H1 (cell line): Measurements from ENCODE around the gene HRH2. TPM values are rescaled to one million over a fixed set of nuclear protein-coding genes. Genes with fewer than 3 reads are reported as not detected.

Experiments used
- CHD1 ChIP-seq: IDR thresholded peaks from 2 replicates; pipeline ENCODE4 v1.6.1; 2012; ENCODE audit warnings: low read depth, low read length, improper control_type of control experiment
- CREB1 ChIP-seq: IDR thresholded peaks from 2 replicates; pipeline ENCODE4 v1.6.1; 2012; ENCODE audit warnings: inconsistent platforms
- JUND ChIP-seq: IDR thresholded peaks from 2 replicates; pipeline ENCODE4 v1.6.1; 2011; ENCODE audit warnings: mild to moderate bottlenecking, improper control_type of control experiment, low read length
- KDM1A ChIP-seq: fragments of 200-600, 300-600 bp; sonication (generic); IDR thresholded peaks from 2 replicates; pipeline ENCODE4 v1.7.1; 2016; ENCODE audit warnings: mild to moderate bottlenecking, low read length, borderline replicate concordance
- POLR2A ChIP-seq, 2 experiments: IDR thresholded peaks; 1 replicate in 1 of 2; 2 replicates in 1 of 2; pipeline ENCODE4 v1.6.1; 2011; ENCODE audit warnings: low read depth in 2 of 2, low read length in 2 of 2, mild to moderate bottlenecking in 2 of 2; ENCODE audit errors: control extremely low read depth in 1 of 2
- RXRA ChIP-seq: IDR thresholded peaks from 2 replicates; pipeline ENCODE4 v1.6.1; 2011; ENCODE audit warnings: low read depth, mild to moderate bottlenecking, low read length, moderate library complexity; ENCODE audit not compliant: insufficient read depth
- SIN3A ChIP-seq, 2 experiments: IDR thresholded peaks in 1 of 2; conservative IDR thresholded peaks in 1 of 2; 2 replicates each; pipeline ENCODE4 v1.6.1; 2011 to 2012; ENCODE audit warnings: low read length in 2 of 2, improper control_type of control experiment in 1 of 2, low read depth in 1 of 2, mild to moderate bottlenecking in 1 of 2
- ZNF274 ChIP-seq: IDR thresholded peaks from 2 replicates; pipeline ENCODE4 v1.7.0; 2012; ENCODE audit warnings: low read length, borderline replicate concordance; ENCODE audit errors: extremely low read depth
- polyA plus RNA-seq, 7 experiments: library from polyadenylated mRNA; depleted of rRNA in 3 of 7; stranded (reverse) in 5 of 7; unstranded in 2 of 7; fragments of >200 nt in 5 of 7; fragments of 200-250 nt in 2 of 7; gene quantifications; 1 replicate in 5 of 7; 2 replicates in 1 of 7; 4 replicates in 1 of 7; pipeline versions ENCODE4 v1.2.1 to v1.2.3, GENCODE V29; 2011 to 2013; ENCODE audit warnings: missing spikeins in 2 of 7, mixed read lengths in 2 of 7
- total RNA-seq: library from RNA; stranded (reverse); fragmentation: NEBNext Ultra II Directional; extraction: Animal tissue kit (Norgen Biotek cat#: 25700); gene quantifications from 2 replicates; pipeline ENCODE4 v1.2.1, GENCODE V29; 2021
- TF ChIP-seq, protein P1 (sequence below): fragments of 300-600 bp; sonication (generic); IDR thresholded peaks from 2 replicates; pipeline ENCODE4 v1.7.1; 2012; ENCODE audit warnings: low read length, moderate library complexity, mild to moderate bottlenecking, inconsistent platforms; ENCODE audit not compliant: insufficient replicate concordance
- TF ChIP-seq, protein P2 (sequence below): IDR thresholded peaks from 2 replicates; pipeline ENCODE4 v1.6.1; 2012; ENCODE audit warnings: inconsistent platforms
- TF ChIP-seq, protein P3 (sequence below): IDR thresholded peaks from 2 replicates; pipeline ENCODE4 v1.6.1; 2011; ENCODE audit warnings: low read depth, mild to moderate bottlenecking, low read length; ENCODE audit not compliant: insufficient read depth

Gene HRH2
- total and polyA plus RNA-seq, 2 of the 8 experiments (the other 6 are each of a cell fraction or from before 2014, with no cell fraction given) = 7.8 to 8.1 TPM

GRCh38 chr5:175656966-175657365, 905 bp upstream of the HRH2 start (continued):
- TF ChIP-seq, protein P1, sequence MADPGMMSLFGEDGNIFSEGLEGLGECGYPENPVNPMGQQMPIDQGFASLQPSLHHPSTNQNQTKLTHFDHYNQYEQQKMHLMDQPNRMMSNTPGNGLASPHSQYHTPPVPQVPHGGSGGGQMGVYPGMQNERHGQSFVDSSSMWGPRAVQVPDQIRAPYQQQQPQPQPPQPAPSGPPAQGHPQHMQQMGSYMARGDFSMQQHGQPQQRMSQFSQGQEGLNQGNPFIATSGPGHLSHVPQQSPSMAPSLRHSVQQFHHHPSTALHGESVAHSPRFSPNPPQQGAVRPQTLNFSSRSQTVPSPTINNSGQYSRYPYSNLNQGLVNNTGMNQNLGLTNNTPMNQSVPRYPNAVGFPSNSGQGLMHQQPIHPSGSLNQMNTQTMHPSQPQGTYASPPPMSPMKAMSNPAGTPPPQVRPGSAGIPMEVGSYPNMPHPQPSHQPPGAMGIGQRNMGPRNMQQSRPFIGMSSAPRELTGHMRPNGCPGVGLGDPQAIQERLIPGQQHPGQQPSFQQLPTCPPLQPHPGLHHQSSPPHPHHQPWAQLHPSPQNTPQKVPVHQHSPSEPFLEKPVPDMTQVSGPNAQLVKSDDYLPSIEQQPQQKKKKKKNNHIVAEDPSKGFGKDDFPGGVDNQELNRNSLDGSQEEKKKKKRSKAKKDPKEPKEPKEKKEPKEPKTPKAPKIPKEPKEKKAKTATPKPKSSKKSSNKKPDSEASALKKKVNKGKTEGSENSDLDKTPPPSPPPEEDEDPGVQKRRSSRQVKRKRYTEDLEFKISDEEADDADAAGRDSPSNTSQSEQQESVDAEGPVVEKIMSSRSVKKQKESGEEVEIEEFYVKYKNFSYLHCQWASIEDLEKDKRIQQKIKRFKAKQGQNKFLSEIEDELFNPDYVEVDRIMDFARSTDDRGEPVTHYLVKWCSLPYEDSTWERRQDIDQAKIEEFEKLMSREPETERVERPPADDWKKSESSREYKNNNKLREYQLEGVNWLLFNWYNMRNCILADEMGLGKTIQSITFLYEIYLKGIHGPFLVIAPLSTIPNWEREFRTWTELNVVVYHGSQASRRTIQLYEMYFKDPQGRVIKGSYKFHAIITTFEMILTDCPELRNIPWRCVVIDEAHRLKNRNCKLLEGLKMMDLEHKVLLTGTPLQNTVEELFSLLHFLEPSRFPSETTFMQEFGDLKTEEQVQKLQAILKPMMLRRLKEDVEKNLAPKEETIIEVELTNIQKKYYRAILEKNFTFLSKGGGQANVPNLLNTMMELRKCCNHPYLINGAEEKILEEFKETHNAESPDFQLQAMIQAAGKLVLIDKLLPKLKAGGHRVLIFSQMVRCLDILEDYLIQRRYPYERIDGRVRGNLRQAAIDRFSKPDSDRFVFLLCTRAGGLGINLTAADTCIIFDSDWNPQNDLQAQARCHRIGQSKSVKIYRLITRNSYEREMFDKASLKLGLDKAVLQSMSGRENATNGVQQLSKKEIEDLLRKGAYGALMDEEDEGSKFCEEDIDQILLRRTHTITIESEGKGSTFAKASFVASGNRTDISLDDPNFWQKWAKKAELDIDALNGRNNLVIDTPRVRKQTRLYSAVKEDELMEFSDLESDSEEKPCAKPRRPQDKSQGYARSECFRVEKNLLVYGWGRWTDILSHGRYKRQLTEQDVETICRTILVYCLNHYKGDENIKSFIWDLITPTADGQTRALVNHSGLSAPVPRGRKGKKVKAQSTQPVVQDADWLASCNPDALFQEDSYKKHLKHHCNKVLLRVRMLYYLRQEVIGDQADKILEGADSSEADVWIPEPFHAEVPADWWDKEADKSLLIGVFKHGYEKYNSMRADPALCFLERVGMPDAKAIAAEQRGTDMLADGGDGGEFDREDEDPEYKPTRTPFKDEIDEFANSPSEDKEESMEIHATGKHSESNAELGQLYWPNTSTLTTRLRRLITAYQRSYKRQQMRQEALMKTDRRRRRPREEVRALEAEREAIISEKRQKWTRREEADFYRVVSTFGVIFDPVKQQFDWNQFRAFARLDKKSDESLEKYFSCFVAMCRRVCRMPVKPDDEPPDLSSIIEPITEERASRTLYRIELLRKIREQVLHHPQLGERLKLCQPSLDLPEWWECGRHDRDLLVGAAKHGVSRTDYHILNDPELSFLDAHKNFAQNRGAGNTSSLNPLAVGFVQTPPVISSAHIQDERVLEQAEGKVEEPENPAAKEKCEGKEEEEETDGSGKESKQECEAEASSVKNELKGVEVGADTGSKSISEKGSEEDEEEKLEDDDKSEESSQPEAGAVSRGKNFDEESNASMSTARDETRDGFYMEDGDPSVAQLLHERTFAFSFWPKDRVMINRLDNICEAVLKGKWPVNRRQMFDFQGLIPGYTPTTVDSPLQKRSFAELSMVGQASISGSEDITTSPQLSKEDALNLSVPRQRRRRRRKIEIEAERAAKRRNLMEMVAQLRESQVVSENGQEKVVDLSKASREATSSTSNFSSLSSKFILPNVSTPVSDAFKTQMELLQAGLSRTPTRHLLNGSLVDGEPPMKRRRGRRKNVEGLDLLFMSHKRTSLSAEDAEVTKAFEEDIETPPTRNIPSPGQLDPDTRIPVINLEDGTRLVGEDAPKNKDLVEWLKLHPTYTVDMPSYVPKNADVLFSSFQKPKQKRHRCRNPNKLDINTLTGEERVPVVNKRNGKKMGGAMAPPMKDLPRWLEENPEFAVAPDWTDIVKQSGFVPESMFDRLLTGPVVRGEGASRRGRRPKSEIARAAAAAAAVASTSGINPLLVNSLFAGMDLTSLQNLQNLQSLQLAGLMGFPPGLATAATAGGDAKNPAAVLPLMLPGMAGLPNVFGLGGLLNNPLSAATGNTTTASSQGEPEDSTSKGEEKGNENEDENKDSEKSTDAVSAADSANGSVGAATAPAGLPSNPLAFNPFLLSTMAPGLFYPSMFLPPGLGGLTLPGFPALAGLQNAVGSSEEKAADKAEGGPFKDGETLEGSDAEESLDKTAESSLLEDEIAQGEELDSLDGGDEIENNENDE = no peak
- TF ChIP-seq, protein P2, sequence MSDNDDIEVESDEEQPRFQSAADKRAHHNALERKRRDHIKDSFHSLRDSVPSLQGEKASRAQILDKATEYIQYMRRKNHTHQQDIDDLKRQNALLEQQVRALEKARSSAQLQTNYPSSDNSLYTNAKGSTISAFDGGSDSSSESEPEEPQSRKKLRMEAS = no peak
- TF ChIP-seq POLR2A (IDR thresholded peaks at IDR 0.05; ENCODE audit: control extremely low read depth in 1 of 2, low read depth in 2 of 2, low read length in 2 of 2) = no peak
- TF ChIP-seq CREB1 = no peak
- no peak for TF ChIP-seq KDM1A
- no peak for TF ChIP-seq CHD1
- no peak for TF ChIP-seq ZNF274
- no peak for TF ChIP-seq JUND
- no peak for TF ChIP-seq SIN3A (conservative IDR thresholded peaks at IDR 0.05 in 1 of 2, IDR thresholded peaks at IDR 0.05 in 1 of 2; ENCODE audit: low read depth in 1 of 2, low read length in 2 of 2)
- TF ChIP-seq, protein P3, sequence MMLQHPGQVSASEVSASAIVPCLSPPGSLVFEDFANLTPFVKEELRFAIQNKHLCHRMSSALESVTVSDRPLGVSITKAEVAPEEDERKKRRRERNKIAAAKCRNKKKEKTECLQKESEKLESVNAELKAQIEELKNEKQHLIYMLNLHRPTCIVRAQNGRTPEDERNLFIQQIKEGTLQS = no peak
- TF ChIP-seq RXRA = no peak
